NOMO-1 (cell line): ENCODE measurements around the gene ZNF593.

ENCODE experiments used
- DNase-seq, 2 experiments: peaks; one replicate each; lab custom pipeline; 2025; ENCODE audit not compliant: unreplicated experiment in 2 of 2; lab: John Stamatoyannopoulos, UW

The ZNF593 gene

DNA sequence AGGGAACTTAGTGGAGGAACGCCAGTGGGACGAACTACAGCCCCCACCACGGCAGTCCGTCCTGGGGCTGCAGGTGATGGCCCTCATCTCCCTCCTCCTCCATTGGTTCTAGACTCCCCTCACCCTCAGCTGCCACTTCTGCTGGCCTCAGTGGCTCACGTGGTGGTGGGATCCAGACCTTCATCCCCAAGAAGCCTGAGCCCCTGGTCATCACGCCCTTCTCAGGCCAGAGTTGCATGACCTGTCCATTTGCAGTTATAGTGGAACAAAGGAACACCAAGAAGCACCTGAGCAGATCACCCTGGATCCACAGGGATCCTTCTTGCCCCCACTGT is 23.8 kb upstream of the ZNF593 start:
- no peak for DNase-seq

DNA sequence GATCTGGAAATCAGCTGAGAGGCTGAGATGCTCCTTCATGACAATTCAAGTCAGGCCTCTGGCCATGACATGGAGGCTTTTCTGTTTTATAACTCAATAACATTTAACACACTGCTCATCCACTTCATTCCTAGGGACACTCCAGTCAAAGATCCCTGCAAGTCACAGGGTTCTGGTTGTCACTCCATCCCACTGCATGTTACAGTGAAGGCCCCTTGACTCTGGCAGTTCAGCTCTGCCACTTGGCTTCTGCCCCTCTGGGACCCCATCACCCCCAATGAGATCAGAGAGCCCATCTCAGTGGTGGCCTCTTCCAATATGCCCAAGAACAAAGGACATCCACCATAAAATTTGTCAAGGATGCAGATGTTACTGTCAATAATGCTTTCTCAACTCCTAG is 20.8 kb upstream of the ZNF593 start:
- DNase-seq = no peak

DNA sequence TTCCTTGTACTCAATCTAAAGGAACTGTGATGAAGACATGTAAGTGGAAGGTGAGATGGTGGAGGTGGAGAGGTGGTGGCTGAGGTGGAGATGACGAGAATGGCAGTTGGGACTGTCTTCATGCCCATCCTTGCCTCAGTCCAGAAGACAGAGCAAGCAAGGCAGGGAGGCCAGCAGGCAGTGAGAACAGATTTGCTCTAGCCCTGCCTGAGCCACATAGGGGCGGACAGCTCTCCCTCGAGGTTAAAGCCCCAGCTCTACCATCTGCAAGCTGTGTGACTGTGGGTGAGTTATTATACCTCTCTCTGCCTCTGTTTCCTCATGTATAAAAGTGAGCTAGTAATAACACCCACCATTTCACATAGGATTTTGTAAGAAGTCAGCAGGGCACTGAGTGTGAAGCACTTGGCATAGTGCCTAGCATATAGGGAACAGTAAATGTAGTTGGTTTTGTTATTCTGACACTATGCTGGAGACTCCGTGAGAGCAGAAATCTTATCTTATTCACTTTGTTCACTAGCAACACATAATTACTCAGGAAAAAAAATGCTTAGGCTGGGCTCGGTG is 15.7 kb upstream of the ZNF593 start:
- DNase-seq = no peak

DNA sequence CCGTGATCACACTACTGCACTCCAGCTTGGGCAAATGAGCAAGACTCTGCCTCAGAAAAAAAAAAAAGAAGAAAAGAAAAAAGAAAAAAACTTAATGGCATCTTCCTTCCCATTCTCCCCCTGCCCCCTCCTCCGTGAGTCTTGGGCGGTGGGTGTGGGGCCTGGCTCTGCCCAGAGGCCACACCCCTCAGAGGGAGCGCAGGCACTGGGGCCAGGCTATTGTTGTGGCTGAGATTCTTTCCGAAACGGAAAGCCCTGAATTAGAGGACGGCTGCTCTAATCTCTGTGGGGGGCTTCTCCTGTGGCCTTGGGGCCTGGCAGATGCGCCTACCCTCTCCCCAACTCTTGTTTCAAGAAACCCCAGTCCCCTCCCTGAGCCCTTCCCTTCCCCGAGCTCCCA is 15.0 kb upstream of the ZNF593 start:
- no peak for DNase-seq

DNA sequence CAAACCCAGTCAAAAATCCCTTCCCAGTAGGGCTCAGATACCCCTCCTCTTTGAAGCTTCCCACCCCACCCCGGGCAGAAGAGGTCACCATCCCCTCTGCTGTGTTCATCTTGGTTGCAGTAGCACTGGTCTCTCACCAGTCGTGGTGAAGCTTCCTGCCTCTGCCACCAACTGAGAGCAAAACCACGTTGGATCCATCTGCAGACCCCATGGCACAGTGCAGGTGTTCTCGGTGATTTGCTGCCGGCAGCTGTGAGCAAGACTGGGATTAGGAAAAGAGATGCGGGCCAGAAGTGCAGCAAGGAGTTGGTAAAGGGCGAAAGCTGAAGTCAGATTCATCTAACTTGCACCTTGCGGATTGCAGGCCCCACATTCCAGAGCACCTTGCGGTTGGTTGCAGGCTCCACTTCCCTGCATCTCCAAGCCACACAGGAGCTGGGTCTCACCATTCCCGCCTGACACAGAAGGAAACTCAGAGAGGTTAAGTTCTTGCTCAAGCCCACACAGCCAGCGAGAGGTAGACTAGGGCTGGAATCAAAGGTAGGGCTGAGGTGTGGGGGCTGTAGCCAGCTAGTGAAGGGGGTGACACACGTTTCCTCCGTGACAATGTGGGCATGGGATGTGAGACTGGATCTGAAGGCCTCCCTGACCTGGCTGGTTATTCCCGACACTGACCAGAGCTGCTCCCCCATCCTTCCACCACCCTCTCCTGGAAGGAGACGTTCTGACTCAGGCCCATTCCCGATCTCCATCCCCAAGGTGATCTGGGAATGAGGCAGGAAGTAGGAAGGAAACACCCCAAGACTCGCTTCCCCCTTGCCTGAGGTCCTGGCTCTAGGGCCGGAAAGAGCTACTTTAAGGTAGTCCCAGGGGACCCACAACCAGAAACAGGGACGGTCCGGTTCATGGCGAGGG is 14.1 kb upstream of the ZNF593 start:
- DNase-seq = no peak

DNA sequence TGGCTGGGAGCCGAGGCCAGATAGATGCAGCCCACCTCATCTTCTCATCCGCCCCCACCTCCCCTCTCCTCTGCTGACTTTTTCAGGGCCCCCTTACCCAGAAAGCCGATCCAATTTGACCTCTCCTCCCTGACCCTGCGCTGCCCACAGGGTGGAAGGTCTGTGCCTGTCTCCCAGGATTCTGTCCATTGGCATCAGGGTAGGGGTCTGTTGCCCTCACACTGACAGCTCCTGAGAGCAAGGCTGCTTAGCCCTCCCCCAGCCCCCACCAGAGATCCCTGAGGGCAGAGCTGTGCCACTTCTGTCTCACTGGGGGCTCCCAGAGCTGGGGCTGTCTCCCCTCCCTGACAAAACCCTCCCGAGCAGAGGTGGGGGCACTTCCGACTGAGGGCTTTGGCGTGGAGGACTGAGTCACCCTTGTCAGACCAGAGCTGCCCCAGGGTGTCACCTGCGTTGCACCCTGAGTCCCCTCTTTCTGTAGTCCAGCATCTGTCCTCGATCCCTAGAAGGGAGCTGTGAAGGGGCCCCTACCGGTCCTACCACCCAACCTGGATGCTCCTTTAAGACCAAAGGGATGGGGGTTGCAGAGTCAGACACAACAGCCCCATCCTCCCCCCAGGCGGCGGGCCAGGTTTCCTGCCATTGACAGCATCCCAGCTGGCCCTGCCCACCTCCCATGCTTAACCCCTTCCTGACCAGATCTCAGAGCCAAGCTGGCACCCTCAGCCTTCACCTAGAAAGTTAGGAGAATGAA is 13.2 kb upstream of the ZNF593 start:
- no peak for DNase-seq

DNA sequence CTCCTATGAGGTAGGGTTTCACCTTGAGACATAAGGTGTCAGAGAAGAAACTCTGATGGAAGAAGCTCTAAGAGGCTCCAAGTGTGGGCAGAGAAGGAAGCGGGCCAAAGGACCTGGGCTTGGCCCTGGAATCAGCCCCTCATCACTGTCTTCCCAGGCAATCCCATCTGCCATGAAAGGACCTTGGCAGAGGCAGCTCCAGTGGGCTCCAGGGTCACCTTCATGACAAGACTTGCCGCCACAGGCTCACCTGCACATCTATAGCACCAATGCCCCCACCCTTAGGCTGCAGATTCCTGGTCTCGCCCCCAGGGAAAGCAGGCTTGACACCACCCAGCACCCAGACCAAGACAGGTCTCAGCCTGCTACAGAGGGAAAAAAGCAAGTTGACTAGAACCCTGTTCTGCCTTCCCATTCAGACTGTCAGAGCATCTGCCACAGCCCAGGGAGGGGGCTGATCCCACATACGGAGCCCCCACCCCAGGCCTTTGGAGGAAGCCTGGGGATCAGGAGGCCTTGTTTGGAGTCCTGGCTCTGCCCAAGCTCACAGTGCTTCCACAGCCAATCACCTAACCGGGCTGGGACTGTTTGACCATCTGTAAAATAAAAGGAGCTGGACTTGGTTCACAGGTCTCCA is 11.3 kb upstream of the ZNF593 start:
- no peak for DNase-seq

DNA sequence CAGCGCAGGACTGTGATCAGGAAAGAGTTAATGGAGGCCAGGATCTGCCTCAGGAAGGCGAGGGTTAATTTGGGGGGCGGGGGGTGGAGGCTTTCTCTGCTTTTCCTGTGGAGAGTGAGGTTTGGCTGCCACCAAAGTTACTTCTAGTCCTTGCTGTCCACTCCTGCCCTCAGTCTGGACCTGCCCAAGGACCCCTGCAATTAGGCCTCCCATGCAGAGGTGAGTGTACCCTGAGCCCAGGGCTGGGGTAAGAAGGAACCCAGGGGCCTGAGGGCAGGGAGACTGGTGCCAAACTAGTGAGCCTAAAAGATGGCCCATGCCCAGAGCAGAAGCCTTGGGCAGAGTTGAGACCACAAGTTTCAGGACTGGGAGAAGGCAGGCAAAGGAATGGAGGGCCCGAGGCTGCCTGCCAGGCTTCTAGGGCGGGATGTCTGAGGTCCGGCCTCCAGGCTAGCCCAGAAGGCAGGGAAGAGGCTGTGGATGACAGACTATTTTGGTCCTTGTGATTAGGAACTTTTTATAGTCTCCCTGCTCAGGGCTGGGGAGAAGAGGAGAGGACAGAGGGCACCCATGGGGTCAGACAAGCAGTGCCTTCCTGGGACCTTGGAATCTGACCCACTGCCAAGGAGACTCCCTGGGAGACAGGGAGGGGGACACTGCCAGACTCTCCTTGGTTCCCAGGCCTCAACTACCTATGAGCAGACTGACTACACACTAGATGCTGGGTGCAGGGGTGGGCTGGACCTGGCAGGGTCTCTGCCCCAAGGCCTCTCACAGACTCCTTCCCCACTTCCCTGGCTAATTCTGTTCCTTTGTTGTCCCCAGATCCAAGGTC is 10.6 kb upstream of the ZNF593 start, which contains the start of gene FAM110D:
TSS of gene FAM110D (plus strand) at position 172 of the 835 bp plus-strand sequence. CDS start 2,213 bp downstream, outside the sequence.
- DNase-seq = no peak

DNA sequence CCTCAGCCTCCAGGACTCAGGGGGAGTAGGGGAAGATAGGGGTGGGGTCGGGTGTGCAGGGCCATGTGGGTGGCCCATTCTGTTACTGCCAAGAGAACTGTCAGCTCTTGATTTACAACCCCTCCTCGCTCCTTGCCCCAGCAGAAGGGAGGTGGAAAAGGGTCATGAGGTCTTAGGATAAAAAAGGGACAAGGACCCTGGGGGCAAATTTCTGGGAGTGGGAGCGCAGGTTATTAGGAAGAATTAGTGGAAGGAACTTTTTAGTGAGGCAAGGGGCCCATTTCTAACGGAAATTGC is 10.0 kb upstream of the ZNF593 start:
- no peak for DNase-seq

DNA sequence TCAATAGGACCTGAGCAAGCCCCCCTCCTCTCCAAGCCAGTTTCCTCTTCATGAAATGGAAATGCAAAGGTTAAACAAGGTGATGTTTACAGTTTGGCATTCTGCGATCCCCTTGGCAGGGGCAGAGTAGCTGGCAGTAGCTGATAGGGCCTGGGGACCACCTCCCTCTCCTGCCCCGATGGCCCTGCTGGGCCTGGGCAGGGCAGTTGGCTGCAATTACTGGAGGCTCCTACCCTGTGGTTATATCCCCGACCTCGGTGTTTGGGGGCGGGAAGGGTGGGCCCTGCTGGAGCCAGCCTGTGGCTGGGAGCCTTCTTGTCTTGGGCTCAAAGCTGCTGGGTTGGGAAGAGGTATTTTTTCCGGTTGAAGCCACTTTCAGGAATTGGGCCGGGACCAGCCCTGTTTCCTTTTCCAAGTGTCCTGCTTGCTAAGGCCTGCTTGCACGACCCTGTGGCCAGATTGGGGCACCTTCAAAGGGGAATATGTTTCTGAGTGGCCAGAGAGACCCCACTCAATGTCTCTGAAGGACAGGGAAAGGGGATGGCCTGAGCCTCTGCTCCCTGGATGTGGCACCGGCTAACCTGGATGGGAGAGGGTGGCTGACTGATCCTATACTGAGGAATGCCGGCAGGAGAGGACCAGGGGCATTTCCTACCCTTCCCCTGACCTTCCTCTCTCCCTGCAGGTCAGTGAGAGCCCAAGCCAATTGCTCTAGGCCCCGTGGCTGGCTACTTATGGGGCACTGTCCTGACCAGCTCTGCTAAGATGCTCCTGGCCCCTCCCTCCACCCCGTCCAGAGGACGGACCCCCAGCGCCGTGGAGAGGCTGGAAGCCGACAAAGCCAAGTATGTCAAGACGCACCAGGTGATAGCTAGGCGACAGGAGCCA is 8.9 kb upstream of the ZNF593 start:
- DNase-seq = no peak

DNA sequence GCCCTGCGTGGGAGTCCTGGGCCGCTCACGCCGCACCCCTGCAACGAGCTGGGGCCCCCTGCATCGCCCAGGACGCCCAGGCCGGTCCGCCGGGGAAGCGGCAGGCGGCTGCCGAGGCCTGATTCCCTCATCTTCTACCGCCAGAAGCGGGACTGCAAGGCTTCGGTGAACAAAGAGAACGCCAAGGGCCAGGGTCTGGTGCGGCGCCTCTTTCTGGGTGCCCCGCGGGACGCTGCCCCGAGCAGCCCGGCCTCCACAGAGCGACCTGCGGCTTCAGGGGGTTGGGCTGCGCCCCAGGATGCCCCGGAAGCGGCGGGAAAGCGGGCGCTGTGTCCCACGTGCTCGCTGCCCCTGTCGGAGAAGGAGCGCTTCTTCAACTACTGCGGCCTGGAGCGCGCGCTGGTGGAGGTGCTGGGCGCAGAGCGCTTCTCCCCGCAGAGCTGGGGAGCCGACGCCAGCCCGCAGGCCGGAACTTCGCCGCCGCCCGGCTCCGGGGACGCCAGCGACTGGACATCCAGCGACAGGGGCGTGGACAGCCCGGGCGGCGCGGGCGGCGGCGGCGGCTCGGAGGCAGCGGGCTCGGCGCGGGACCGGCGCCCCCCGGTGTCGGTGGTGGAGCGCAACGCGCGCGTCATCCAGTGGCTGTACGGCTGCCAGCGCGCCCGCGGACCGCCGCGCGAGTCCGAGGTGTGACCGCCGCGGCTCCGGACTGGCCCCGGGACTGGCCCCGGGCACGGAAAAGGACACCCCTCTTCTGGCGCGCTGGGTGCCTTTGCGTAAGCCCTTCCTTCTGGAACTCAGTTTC is 8.1 kb upstream of the ZNF593 start:
- DNase-seq = peak; percentile 51 to 54

DNA sequence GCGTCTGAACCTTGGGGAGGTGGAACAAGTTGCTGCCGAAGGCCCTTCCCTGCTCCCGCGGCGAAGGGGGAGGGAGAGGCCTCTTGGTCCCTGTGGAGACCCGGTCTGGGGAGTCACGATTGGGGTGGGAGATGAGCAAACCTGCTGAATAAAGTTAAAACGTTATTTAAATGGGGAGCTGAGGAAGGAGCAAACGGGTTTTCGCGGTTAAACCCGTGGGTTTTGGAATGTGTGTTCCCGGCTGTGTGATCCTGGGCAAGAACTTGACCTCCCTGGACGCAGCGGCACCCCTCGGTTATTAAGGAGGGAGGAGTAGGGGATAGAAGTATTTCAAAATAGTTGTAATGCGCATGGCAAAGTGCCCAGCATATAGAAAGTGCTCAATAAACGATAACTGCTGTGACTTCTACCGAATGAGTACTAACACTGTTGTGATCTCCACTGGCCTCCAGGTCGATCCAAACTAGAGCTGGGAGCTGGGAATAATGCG is 7.4 kb upstream of the ZNF593 start:
- peak in 1 of 2 experiments; percentile 5 for DNase-seq

DNA sequence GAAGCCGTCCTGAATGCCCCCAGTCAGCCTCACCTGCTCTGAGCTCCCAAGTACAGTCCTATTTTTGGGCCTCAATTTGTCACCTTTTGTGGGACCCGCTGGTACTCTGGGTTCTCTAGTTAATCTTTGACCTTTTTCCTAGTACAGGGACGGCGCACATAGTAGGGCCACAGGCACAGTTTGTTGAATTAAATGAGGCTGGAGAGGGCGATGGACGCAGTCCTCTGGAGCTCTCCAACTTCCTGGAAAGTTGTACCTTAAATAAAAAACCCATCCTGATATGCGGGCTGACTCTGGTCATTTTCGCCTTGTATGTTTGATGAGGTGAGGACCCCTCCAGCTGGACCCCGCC is 6.0 kb upstream of the ZNF593 start:
- no peak for DNase-seq

DNA sequence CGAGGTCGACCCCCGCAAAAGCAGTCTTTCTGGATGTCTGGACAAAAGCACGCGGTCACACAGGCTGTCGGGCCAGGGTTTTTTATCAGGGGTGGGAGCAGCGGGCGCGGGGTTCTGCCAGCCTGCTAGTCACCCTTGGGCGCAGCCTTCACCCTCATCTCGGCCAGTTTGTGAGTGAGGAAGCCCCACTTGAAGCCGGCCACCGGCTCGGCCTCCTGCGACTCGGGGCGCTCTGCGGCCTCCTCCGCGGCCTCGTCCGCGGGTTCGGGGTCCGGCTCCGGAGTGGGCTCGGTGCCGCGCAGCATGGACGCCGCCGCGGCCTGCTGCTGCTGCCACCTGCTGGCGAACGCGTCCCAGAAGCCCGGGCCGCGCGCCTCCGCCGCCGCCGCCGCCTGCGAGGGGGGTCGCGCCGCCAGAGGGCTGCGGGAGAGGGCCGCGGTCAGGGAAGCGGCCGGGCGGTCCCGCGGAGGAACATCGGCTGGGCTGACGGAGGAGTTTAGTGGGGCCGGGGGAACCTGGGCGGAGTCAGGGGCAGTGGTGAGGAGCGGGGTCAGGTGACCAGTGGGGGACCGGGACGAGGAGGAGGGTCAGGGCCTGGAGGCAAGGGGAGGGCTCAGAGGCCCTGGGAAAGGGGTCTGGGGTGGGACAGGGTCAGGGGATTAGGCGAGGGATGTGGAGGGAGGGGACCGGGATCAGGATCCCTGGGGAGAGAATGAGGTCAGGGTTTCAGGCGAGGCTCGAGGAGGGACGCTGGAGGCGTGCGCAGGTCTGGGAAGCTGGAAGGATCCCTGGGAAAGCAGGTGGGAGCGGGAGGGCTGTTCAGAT is 5.5 kb upstream of the ZNF593 start:
- DNase-seq = peak; percentile 11 to 33

DNA sequence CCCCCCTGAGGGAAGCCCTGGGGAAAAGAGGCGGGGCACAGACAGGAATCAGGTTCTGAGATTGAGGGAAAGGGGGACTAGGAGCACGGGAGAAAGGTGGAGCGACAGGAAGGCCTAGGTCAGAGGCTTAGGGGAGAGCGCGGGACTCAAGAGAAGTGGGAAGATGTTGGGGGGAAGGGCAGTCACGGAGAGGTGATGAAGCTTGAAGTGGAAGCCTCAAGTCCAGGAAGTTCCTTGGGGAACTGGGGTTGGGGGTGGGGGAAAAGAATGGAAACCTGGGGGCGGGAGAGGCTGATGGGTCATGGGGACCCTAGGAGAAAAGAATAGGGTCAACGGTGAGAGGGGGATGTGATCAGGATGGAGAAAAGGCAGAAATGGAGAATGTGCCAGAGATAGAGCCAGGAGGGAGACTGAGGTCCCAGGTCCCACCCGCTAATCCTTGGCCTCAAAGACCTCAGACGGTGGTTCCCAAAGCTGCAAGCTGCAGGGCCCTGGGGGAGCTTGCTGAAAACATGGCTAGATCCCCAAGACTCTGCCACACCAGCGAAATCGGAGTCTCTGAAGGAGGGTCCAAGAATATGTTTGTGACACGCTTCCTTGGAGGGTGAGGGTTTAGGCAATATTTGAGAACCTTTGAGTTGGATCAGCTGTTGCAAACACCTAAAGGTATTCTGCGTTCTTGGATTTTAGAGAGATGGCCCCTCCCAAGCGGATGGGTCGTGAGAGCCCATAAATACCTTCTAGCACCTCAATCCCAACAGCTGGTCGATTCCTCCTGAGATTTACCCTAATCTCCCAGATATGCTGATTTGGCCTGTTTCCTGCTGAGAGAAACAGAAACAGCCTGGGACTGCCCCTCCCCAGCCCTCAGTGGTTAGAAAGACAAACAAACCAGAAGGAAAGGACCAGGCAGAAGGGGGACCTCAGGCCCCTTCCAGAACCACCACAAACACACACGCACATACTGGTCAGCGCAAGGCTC is 4.6 kb upstream of the ZNF593 start:
- DNase-seq = no peak

DNA sequence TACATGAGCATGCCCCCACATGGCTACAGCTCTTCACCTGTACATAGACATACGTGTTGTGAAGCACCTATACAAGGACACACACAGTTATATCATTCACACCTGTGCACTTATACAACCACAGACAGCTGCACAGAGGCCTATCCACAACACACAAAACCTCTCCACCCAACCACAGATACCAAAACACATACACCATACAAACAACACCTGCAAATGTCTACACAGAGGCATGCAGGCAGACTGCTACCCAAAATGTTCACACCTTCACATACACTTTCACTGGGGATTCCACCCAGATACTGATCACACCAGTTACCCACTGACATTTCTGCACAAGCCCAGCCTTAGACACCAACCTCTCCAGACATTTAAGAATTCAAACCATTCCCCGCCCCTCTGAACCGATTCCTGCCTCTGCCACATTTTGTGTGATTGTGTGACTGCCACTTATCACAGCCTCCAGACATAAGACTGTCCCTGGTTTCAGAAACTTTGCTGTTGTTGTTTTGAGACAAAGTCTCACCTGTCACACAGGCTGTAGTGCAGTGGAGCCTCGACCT is 2.9 kb upstream of the ZNF593 start:
- no peak for DNase-seq
